H9 (cell line): ENCODE data around the gene CDKL4. TPM values are rescaled to one million over a fixed set of nuclear protein-coding genes. Genes with fewer than 3 reads are reported as not detected.

ENCODE experiments used
- DNase-seq: peaks from one replicate; pipeline ENCODE4 v3.0.0-alpha.2; 2017
- H2AFZ ChIP-seq: one replicate; pipeline ENCODE4 v1.6.1; 2013; ENCODE audit warnings: mild to moderate bottlenecking, low read length, control low read depth, moderate library complexity
- H2AK5ac ChIP-seq: 2 replicates; pipeline ENCODE4 v1.6.1; 2013; ENCODE audit warnings: low read length, control low read depth, mixed read lengths; ENCODE audit not compliant: insufficient read length
- H2BK120ac ChIP-seq: one replicate; pipeline ENCODE4 v1.6.1; 2013; ENCODE audit warnings: low read depth, mild to moderate bottlenecking, low read length, control low read depth, inconsistent platforms; ENCODE audit not compliant: poor library complexity, severe bottlenecking
- H2BK12ac ChIP-seq: 2 replicates; pipeline ENCODE4 v1.6.1; 2013; ENCODE audit warnings: low read length, control low read depth, mixed read lengths, low read depth; ENCODE audit not compliant: insufficient read length
- H2BK15ac ChIP-seq: 2 replicates; pipeline ENCODE4 v1.6.1; 2013; ENCODE audit warnings: low read depth, low read length, control low read depth
- H2BK20ac ChIP-seq: one replicate; pipeline ENCODE4 v1.6.1; 2013; ENCODE audit warnings: low read depth, mild to moderate bottlenecking, low read length, control low read depth, inconsistent platforms; ENCODE audit not compliant: poor library complexity, severe bottlenecking
- H2BK5ac ChIP-seq: 2 replicates; pipeline ENCODE4 v1.6.1; 2013; ENCODE audit warnings: low read length, control low read depth, mixed read lengths; ENCODE audit not compliant: insufficient read length
- H3K14ac ChIP-seq: 2 replicates; pipeline ENCODE4 v1.6.1; 2013; ENCODE audit warnings: low read length, control low read depth; ENCODE audit not compliant: insufficient read depth
- H3K18ac ChIP-seq: 2 replicates; pipeline ENCODE4 v1.6.1; 2013; ENCODE audit warnings: low read depth, mild to moderate bottlenecking, mixed read lengths, low read length, control low read depth; ENCODE audit not compliant: insufficient read length
- H3K23ac ChIP-seq: 2 replicates; pipeline ENCODE4 v1.6.1; 2013; ENCODE audit warnings: low read length, control low read depth, mixed read lengths, low read depth; ENCODE audit not compliant: insufficient read length
- H3K23me2 ChIP-seq: 2 replicates; pipeline ENCODE4 v1.6.1; 2013; ENCODE audit warnings: low read depth, mild to moderate bottlenecking, mixed read lengths, low read length, control low read depth; ENCODE audit not compliant: insufficient read length, poor library complexity, severe bottlenecking
- H3K27ac ChIP-seq: 2 replicates; pipeline ENCODE4 v1.5.1; 2013; ENCODE audit warnings: low read length, control low read depth, mixed read lengths, low read depth; ENCODE audit not compliant: insufficient read length
- H3K27me3 ChIP-seq: 2 replicates; pipeline ENCODE4 v1.6.1; 2013; ENCODE audit warnings: low read length, control low read depth, inconsistent platforms; ENCODE audit not compliant: insufficient read depth
- H3K4ac ChIP-seq: 2 replicates; pipeline ENCODE4 v1.6.1; 2013; ENCODE audit warnings: low read depth, mild to moderate bottlenecking, control low read depth, inconsistent platforms, low read length, moderate library complexity
- H3K4me1 ChIP-seq: 2 replicates; pipeline ENCODE4 v1.6.1; 2013; ENCODE audit warnings: low read length, control low read depth, inconsistent platforms; ENCODE audit not compliant: insufficient read depth
- H3K4me2 ChIP-seq: 2 replicates; pipeline ENCODE4 v1.6.1; 2013; ENCODE audit warnings: low read length, control low read depth, mixed read lengths; ENCODE audit not compliant: insufficient read length, insufficient read depth
- H3K56ac ChIP-seq: 2 replicates; pipeline ENCODE4 v1.6.1; 2013; ENCODE audit warnings: low read depth, mild to moderate bottlenecking, mixed read lengths, low read length, control low read depth; ENCODE audit not compliant: insufficient read length
- H3K79me1 ChIP-seq: 2 replicates; pipeline ENCODE4 v1.6.1; 2013; ENCODE audit warnings: low read depth, mild to moderate bottlenecking, moderate library complexity, low read length, control low read depth, inconsistent platforms; ENCODE audit not compliant: insufficient read depth, poor library complexity, severe bottlenecking
- H3K79me2 ChIP-seq: 2 replicates; pipeline ENCODE4 v1.6.1; 2013; ENCODE audit warnings: low read length, control low read depth, inconsistent platforms; ENCODE audit not compliant: insufficient read depth
- H3K9ac ChIP-seq: 2 replicates; pipeline ENCODE4 v1.6.1; 2013; ENCODE audit warnings: low read length, control low read depth, mixed read lengths; ENCODE audit not compliant: insufficient read length; ENCODE audit errors: extremely low read depth
- H3K9me3 ChIP-seq: one replicate; pipeline ENCODE4 v1.6.1; 2013; ENCODE audit warnings: low read depth, low read length, inconsistent platforms; ENCODE audit not compliant: control insufficient read depth
- H3T11ph ChIP-seq: one replicate; pipeline ENCODE4 v1.6.1; 2013; ENCODE audit warnings: mild to moderate bottlenecking, low read length, control low read depth, inconsistent platforms
- H4K20me1 ChIP-seq: one replicate; pipeline ENCODE4 v1.6.1; 2013; ENCODE audit not compliant: control insufficient read depth, insufficient read length, insufficient read depth
- H4K5ac ChIP-seq: 2 replicates; pipeline ENCODE4 v1.6.1; 2013; ENCODE audit warnings: low read depth, mild to moderate bottlenecking, mixed read lengths, low read length, control low read depth; ENCODE audit not compliant: insufficient read length
- H4K8ac ChIP-seq: replicated peaks from 2 replicates; pipeline ENCODE4 v1.6.1; 2013; ENCODE audit warnings: low read length, control low read depth, mixed read lengths, low read depth; ENCODE audit not compliant: insufficient read length
- H4K91ac ChIP-seq: 2 replicates; pipeline ENCODE4 v1.6.1; 2013; ENCODE audit warnings: low read depth, mild to moderate bottlenecking, moderate library complexity, mixed read lengths, low read length, control low read depth; ENCODE audit not compliant: insufficient read length
- H3K27ac Mint-ChIP-seq, 3 experiments: 2 replicates in 2 of 3; 3 replicates in 1 of 3; pipeline ENCODE4 v1.8.0; 2020 to 2021; ENCODE audit warnings: mixed read lengths in 3 of 3, mild to moderate bottlenecking in 1 of 3, moderate library complexity in 1 of 3
- H3K27me3 Mint-ChIP-seq: 2 replicates; pipeline ENCODE4 v1.8.0; 2021; ENCODE audit warnings: low read depth, mild to moderate bottlenecking, moderate library complexity, mixed read lengths
- H3K36me3 Mint-ChIP-seq, 3 experiments: 2 replicates in 2 of 3; 3 replicates in 1 of 3; pipeline ENCODE4 v1.8.0; 2020 to 2021; ENCODE audit warnings: low read depth in 3 of 3, mixed read lengths in 3 of 3; ENCODE audit not compliant: insufficient read depth in 1 of 3
- H3K4me1 Mint-ChIP-seq, 2 experiments: 2 replicates each; pipeline ENCODE4 v1.8.0; 2020; ENCODE audit warnings: mixed read lengths in 2 of 2
- H3K4me3 Mint-ChIP-seq, 2 experiments: 2 replicates in 1 of 2; 3 replicates in 1 of 2; pipeline ENCODE4 v1.8.0; 2020 to 2021; ENCODE audit warnings: mild to moderate bottlenecking in 2 of 2, mixed read lengths in 2 of 2, moderate library complexity in 1 of 2
- H3K9me3 Mint-ChIP-seq, 2 experiments: 2 replicates in 1 of 2; 3 replicates in 1 of 2; pipeline ENCODE4 v1.8.0; 2020; ENCODE audit warnings: mild to moderate bottlenecking in 2 of 2, mixed read lengths in 2 of 2, moderate library complexity in 1 of 2
- CTCF ChIP-seq: fragments of 200-600 bp; sonication (generic); conservative IDR thresholded peaks from 3 replicates; pipeline ENCODE4 v1.8.0; 2021; ENCODE audit warnings: antibody characterized with exemption, mild to moderate bottlenecking
- WGBS: extraction: QIAGEN DNeasy Blood & Tissue Kit; methylation state at CpG from one replicate; pipeline ENCODE4 v1.1.7; 2013; ENCODE audit warnings: missing lambda C conversion rate, low lambda C conversion rate, mixed read lengths; ENCODE audit not compliant: insufficient read length; ENCODE audit errors: extremely low coverage; 5-methylcytosine and 5-hydroxymethylcytosine counted together
- total RNA-seq: library from RNA; stranded (reverse); gene quantifications from 2 replicates; pipeline ENCODE4 v1.2.1, GENCODE V29; 2021

CDKL4 gene
- total RNA-seq, 1 experiment from 2014 or later, result not detected

- Mint-ChIP-seq H3K27ac (no peak overlapping the region), H3K9me3 (no peaks in the 10 kb centered on the region), H3K36me3 (no peaks in the 10 kb centered on the region), H3K4me3 (no peak overlapping the region), H3K4me1 (peaks cover 13 to 18% of the 10 kb centered on the region in 2 experiments), H3K27me3 (no peaks in the 10 kb centered on the region)
- H3K79me1 ChIP-seq, result no peaks in the 10 kb centered on the region
- H3K79me2 ChIP-seq, result no peaks in the 10 kb centered on the region
- H3K27ac ChIP-seq, result no peak overlapping the region
- no peak overlapping the region for H2AK5ac ChIP-seq
- no CpG with 5 or more reads among the region's 3 CpGs for WGBS
- H2BK120ac ChIP-seq, result no peak overlapping the region
- H2BK15ac ChIP-seq, result no peak overlapping the region
- no peak overlapping the region for H3T11ph ChIP-seq
- no peak overlapping the region for H2BK12ac ChIP-seq
- no peak overlapping the region for H3K56ac ChIP-seq
- no peak overlapping the region for H3K4ac ChIP-seq
- H3K14ac ChIP-seq, result no peak overlapping the region
- no peak overlapping the region for H2BK20ac ChIP-seq
- peaks cover 2% of the 10 kb centered on the region; the same call in 1 of the 2 replicates for H3K4me1 ChIP-seq
- H3K9ac ChIP-seq, result no peak overlapping the region
- H2AFZ ChIP-seq, result no peak overlapping the region
- no peak overlapping the region for H2BK5ac ChIP-seq
- no peak overlapping the region for H3K18ac ChIP-seq
- no peaks in the 10 kb centered on the region for H4K20me1 ChIP-seq
- H3K27me3 ChIP-seq, result no peaks in the 10 kb centered on the region
- TF ChIP-seq CTCF, result no peak
- no peak overlapping the region for H4K5ac ChIP-seq
- no peak overlapping the region for H3K23ac ChIP-seq
- no peaks in the 10 kb centered on the region for H3K23me2 ChIP-seq
- no peak overlapping the region for H3K4me2 ChIP-seq
- no peak for DNase-seq
- no peak overlapping the region for H4K91ac ChIP-seq
- no peak overlapping the region for H4K8ac ChIP-seq
- no peaks in the 10 kb centered on the region for H3K9me3 ChIP-seq
These were observed 22.3 kb downstream of the CDKL4 start for GRCh38 chr2:39221459-39221858.
